NCI-H128 (cell line): ENCODE data around the gene MEGF6.
"Not testable (repeated sequence)": the region's sequence is repeated elsewhere in the genome, so short reads cannot be mapped to it uniquely, and the experiment has no call there.

ENCODE experiments used
- DNase-seq: peaks from one replicate; lab custom pipeline; 2025; ENCODE audit not compliant: unreplicated experiment; lab: John Stamatoyannopoulos, UW

MEGF6 gene

GRCh38 chr1:3575515-3575914 is 35.8 kb downstream of the MEGF6 start:
- DNase-seq, result not testable (repeated sequence)

GRCh38 chr1:3573500-3573899 is 37.8 kb downstream of the MEGF6 start:
- DNase-seq, result no peak

- DNase-seq, result not testable (repeated sequence)
These were observed 38.7 kb downstream of the MEGF6 start for GRCh38 chr1:3572638-3573037.

- DNase-seq, result no peak
These were observed 40.0 kb downstream of the MEGF6 start for GRCh38 chr1:3571263-3571662.

- no peak for DNase-seq
These were observed 41.0 kb downstream of the MEGF6 start for GRCh38 chr1:3570066-3570986.

- no peak for DNase-seq
These were observed 41.9 kb downstream of the MEGF6 start for GRCh38 chr1:3569436-3569835.

GRCh38 chr1:3568815-3569435 is 42.4 kb downstream of the MEGF6 start:
- DNase-seq, result no peak

- DNase-seq, result no peak
These were observed 44.1 kb downstream of the MEGF6 start for GRCh38 chr1:3566951-3567804.

GRCh38 chr1:3566003-3566885 is 45.1 kb downstream of the MEGF6 start:
- DNase-seq, result no peak

GRCh38 chr1:3564921-3565831 is 46.1 kb downstream of the MEGF6 start:
- DNase-seq, result no peak

- DNase-seq, result no peak
These were observed 47.7 kb downstream of the MEGF6 start for GRCh38 chr1:3563610-3564009.

GRCh38 chr1:3563125-3563524 is 48.2 kb downstream of the MEGF6 start:
- no peak for DNase-seq

- DNase-seq, result no peak
These were observed 48.6 kb downstream of the MEGF6 start for GRCh38 chr1:3562712-3563111.

GRCh38 chr1:3561702-3562101 is 49.6 kb downstream of the MEGF6 start:
- DNase-seq, result no peak

GRCh38 chr1:3560981-3561380 is 50.3 kb downstream of the MEGF6 start:
- no peak for DNase-seq

- no peak for DNase-seq
These were observed 50.9 kb downstream of the MEGF6 start for GRCh38 chr1:3560251-3560871.

- DNase-seq, result no peak
These were observed 53.1 kb downstream of the MEGF6 start for GRCh38 chr1:3558036-3558726.

- no peak for DNase-seq
These were observed 53.9 kb downstream of the MEGF6 start for GRCh38 chr1:3557366-3557765.
